Measurements from ENCODE around the gene SH2D3A. TPM values are rescaled to one million over a fixed set of nuclear protein-coding genes. Genes with fewer than 3 reads are reported as not detected.
"Not testable (repeated sequence)": the region's sequence is repeated elsewhere in the genome, so short reads cannot be mapped to it uniquely, and the experiment has no call there.

Gene SH2D3A
- total and polyA plus RNA-seq, 2 experiments from 2014 or later: 20.7 to 38.4 TPM

- not testable (repeated sequence) for H2AFZ ChIP-seq; H3K9me3 Mint-ChIP-seq; H3K27ac ChIP-seq (ENCODE audit: low read depth); H3K27me3 ChIP-seq (ENCODE audit: insufficient read depth); H3K4me2 ChIP-seq; H3K4me3 Mint-ChIP-seq; ATAC-seq; H3K27ac Mint-ChIP-seq; H3K4me3 ChIP-seq; H3K79me2 ChIP-seq (replicated peaks; ENCODE audit: insufficient read depth); H3K9me2 ChIP-seq (ENCODE audit: insufficient read depth); DNase-seq (ENCODE audit: low spot score)
- Histone ChIP-seq H3F3A (replicated peaks; ENCODE audit: low read depth) (peaks cover 15% of the 10 kb centered on the region), H3K4me1 (ENCODE audit: insufficient read depth) (peaks cover 13% of the 10 kb centered on the region; the same call in 1 of the 2 replicates), H4K20me1 (replicated peaks; ENCODE audit: insufficient read depth) (peaks cover 13% of the 10 kb centered on the region), H3K36me3 (ENCODE audit: insufficient read depth) (peaks cover 57% of the 10 kb centered on the region)
- Mint-ChIP-seq H3K27me3 (ENCODE audit: insufficient read depth, low read depth, poor library complexity) (peaks cover 24% of the 10 kb centered on the region), H3K4me1 (peaks cover 12% of the 10 kb centered on the region), H3K36me3 (ENCODE audit: low read depth) (peaks cover 79% of the 10 kb centered on the region)
Measured at GRCh38 chr19:6748543-6748942, 18.7 kb downstream of the SH2D3A start.

- H2AFZ ChIP-seq: no peak overlapping the region
- H3K4me2 ChIP-seq: no peak overlapping the region
- H3K36me3 ChIP-seq (ENCODE audit: insufficient read depth): peaks cover 55% of the 10 kb centered on the region
- H3K4me3 ChIP-seq: no peak overlapping the region
- no peak overlapping the region for H3K27ac ChIP-seq (ENCODE audit: low read depth)
- H3K36me3 Mint-ChIP-seq (ENCODE audit: low read depth): peaks cover 78% of the 10 kb centered on the region
- H3K79me2 ChIP-seq (replicated peaks; ENCODE audit: insufficient read depth): peaks cover 19% of the 10 kb centered on the region
- H3K27me3 Mint-ChIP-seq (ENCODE audit: insufficient read depth, low read depth, poor library complexity): peaks cover 15% of the 10 kb centered on the region
- no peaks in the 10 kb centered on the region for H3K9me3 Mint-ChIP-seq
- peaks cover 21% of the 10 kb centered on the region for H3K4me1 Mint-ChIP-seq
- no peak overlapping the region; the same call in 2 of the 3 replicates for H3K4me3 Mint-ChIP-seq
- H3K27me3 ChIP-seq (ENCODE audit: insufficient read depth): no peaks in the 10 kb centered on the region
- DNase-seq (ENCODE audit: low spot score): no peak
- H4K20me1 ChIP-seq (replicated peaks; ENCODE audit: insufficient read depth): peaks cover 24% of the 10 kb centered on the region
- no peaks in the 10 kb centered on the region for H3F3A ChIP-seq (replicated peaks; ENCODE audit: low read depth)
- ATAC-seq: no peak
- H3K27ac Mint-ChIP-seq: no peak overlapping the region
- no peak for TF ChIP-seq NANOG (IDR thresholded peaks at IDR 0.05; ENCODE audit: borderline replicate concordance)
- TF ChIP-seq, protein P1, sequence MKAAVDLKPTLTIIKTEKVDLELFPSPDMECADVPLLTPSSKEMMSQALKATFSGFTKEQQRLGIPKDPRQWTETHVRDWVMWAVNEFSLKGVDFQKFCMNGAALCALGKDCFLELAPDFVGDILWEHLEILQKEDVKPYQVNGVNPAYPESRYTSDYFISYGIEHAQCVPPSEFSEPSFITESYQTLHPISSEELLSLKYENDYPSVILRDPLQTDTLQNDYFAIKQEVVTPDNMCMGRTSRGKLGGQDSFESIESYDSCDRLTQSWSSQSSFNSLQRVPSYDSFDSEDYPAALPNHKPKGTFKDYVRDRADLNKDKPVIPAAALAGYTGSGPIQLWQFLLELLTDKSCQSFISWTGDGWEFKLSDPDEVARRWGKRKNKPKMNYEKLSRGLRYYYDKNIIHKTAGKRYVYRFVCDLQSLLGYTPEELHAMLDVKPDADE (IDR thresholded peaks at IDR 0.05): no peak
- no peak for TF ChIP-seq EZH2phosphoT487 (IDR thresholded peaks at IDR 0.05; ENCODE audit: unreplicated experiment)
- no peak for TF ChIP-seq POLR2AphosphoS5 (IDR thresholded peaks at IDR 0.05; ENCODE audit: low read depth)
- TF ChIP-seq, protein P2, sequence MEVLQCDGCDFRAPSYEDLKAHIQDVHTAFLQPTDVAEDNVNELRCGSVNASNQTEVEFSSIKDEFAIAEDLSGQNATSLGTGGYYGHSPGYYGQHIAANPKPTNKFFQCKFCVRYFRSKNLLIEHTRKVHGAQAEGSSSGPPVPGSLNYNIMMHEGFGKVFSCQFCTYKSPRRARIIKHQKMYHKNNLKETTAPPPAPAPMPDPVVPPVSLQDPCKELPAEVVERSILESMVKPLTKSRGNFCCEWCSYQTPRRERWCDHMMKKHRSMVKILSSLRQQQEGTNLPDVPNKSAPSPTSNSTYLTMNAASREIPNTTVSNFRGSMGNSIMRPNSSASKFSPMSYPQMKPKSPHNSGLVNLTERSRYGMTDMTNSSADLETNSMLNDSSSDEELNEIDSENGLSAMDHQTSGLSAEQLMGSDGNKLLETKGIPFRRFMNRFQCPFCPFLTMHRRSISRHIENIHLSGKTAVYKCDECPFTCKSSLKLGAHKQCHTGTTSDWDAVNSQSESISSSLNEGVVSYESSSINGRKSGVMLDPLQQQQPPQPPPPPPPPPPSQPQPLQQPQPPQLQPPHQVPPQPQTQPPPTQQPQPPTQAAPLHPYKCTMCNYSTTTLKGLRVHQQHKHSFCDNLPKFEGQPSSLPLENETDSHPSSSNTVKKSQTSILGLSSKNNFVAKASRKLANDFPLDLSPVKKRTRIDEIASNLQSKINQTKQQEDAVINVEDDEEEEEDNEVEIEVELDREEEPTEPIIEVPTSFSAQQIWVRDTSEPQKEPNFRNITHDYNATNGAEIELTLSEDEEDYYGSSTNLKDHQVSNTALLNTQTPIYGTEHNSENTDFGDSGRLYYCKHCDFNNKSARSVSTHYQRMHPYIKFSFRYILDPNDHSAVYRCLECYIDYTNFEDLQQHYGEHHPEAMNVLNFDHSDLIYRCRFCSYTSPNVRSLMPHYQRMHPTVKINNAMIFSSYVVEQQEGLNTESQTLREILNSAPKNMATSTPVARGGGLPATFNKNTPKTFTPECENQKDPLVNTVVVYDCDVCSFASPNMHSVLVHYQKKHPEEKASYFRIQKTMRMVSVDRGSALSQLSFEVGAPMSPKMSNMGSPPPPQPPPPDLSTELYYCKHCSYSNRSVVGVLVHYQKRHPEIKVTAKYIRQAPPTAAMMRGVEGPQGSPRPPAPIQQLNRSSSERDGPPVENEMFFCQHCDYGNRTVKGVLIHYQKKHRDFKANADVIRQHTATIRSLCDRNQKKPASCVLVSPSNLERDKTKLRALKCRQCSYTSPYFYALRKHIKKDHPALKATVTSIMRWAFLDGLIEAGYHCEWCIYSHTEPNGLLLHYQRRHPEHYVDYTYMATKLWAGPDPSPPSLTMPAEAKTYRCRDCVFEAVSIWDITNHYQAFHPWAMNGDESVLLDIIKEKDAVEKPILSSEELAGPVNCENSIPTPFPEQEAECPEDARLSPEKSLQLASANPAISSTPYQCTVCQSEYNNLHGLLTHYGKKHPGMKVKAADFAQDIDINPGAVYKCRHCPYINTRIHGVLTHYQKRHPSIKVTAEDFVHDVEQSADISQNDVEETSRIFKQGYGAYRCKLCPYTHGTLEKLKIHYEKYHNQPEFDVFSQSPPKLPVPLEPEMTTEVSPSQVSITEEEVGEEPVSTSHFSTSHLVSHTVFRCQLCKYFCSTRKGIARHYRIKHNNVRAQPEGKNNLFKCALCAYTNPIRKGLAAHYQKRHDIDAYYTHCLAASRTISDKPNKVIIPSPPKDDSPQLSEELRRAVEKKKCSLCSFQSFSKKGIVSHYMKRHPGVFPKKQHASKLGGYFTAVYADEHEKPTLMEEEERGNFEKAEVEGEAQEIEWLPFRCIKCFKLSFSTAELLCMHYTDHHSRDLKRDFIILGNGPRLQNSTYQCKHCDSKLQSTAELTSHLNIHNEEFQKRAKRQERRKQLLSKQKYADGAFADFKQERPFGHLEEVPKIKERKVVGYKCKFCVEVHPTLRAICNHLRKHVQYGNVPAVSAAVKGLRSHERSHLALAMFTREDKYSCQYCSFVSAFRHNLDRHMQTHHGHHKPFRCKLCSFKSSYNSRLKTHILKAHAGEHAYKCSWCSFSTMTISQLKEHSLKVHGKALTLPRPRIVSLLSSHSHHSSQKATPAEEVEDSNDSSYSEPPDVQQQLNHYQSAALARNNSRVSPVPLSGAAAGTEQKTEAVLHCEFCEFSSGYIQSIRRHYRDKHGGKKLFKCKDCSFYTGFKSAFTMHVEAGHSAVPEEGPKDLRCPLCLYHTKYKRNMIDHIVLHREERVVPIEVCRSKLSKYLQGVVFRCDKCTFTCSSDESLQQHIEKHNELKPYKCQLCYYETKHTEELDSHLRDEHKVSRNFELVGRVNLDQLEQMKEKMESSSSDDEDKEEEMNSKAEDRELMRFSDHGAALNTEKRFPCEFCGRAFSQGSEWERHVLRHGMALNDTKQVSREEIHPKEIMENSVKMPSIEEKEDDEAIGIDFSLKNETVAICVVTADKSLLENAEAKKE (CRISPR knock-in tag; IDR thresholded peaks at IDR 0.05): no peak
- peaks cover 8% of the 10 kb centered on the region; the same call in 1 of the 2 replicates for H3K4me1 ChIP-seq (ENCODE audit: insufficient read depth)
- no peaks in the 10 kb centered on the region for H3K9me2 ChIP-seq (ENCODE audit: insufficient read depth)
Measured at GRCh38 chr19:6745965-6746364, 21.3 kb downstream of the SH2D3A start.

All from GM23338 (cell line).